HEK293T (cell line): ENCODE measurements around the gene LCTL.

ENCODE experiments used
- FOXM1 ChIP-seq: fragments of 450-650 bp; IDR thresholded peaks from 2 replicates; pipeline ENCODE4 v1.6.1; 2017; ENCODE audit warnings: mild to moderate bottlenecking, borderline replicate concordance
- L3MBTL2 ChIP-seq: fragments of 450-650 bp; conservative IDR thresholded peaks from 2 replicates; pipeline ENCODE4 v1.6.1; 2016; ENCODE audit warnings: mild to moderate bottlenecking
- NFRKB ChIP-seq: fragments of 450-650 bp; IDR thresholded peaks from 2 replicates; pipeline ENCODE4 v1.6.1; 2016; ENCODE audit warnings: mild to moderate bottlenecking, moderate library complexity

DNA sequence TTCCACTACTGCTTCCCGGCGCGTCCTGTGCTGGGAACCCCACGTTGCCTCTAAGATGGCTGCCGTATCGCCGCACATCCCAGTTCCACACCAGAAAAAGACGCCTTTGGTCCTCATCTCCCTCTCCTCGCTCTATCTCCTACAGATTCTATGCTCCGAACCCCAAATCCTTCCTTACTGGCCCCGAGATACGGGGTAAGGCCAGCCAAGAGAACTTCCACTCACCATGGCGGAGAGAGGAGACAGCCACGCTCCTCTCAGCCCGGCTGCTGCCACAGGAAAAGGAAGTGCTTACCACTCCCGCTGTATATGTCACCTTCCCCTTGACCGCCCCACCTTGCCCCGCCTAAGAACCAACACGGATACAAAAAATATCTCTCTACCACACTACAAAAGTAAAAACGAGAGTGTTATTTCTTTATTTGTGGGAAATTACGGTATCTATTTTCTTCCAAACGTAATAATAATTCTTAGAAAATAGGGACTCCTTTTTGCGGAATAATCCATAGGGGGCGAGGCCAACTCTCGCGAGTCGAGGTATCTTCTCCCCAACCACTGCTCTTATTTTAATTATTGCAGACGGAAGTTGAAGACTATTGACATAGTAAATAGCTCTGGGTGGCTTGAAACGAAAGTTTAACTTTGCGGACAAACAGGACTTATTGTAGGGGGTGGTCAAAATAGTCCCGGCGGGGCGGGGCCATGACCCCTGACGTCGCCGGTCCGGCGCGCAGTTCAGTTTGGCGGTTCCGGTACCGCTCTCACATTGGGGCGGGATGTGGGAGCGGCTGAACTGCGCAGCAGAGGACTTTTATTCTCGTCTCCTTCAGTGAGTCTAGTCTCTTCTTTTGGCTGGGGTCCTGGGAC lies 61.0 kb downstream of the LCTL start, which contains the start of the genes RPL4 and ZWILCH:
- peak; percentile 67 for TF ChIP-seq L3MBTL2
- no peak; the same call in 1 of the 2 replicates for TF ChIP-seq FOXM1
- peak; percentile 99 for TF ChIP-seq NFRKB
